NCI-H2029 treated with DMSO at 0.1 percent for 48 hours (cell line): ENCODE measurements around the gene SV2B.

ENCODE experiments used
- DNase-seq: peaks from one replicate; lab custom pipeline; 2025; lab: John Stamatoyannopoulos, UW

SV2B gene

GRCh38 chr15:91228890-91229289, 128.8 kb downstream of the SV2B start:
- DNase-seq = no peak

- no peak for DNase-seq
These were observed 131.6 kb downstream of the SV2B start for GRCh38 chr15:91231703-91232102.

DNA sequence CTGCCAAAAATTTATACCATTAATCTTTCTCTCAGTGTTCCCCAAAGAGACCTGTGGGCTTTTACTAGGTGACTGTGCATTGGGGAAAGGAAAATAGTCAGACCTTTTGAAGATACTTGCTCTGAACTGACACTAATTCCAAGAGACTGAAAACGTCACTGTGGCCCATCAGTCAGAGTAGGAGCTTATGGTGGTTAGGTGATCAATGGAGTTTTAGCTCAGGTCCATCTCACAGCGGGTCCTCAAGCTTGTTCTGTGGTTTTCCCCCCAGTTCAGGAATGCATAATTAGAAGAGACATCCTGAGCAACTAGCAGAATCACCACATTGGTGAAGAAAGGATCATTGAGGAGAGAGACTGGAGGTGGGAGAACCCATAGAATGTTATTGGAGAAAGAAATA, 134.7 kb downstream of the SV2B start:
- no peak for DNase-seq

GRCh38 chr15:91235376-91235775, 135.3 kb downstream of the SV2B start:
- DNase-seq = no peak

DNA sequence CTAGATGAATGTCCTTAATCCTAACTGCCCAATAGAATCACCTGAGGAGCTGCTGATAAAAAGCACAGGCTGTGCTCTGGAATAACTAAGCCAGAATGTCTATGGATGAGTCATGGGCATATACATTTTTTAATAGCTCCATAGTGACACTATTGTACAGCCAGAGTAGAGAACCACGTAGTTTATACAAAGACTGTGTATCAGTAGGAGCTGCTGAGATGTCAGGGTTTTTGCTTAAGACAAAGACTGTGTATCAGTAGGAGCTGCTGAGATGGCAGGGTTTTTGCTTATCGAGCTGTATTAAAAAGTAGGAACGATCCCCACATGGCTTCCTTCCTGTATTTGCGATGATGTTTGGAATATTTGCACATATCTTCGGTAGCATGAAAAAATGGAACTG, 137.4 kb downstream of the SV2B start:
- DNase-seq = no peak

DNA sequence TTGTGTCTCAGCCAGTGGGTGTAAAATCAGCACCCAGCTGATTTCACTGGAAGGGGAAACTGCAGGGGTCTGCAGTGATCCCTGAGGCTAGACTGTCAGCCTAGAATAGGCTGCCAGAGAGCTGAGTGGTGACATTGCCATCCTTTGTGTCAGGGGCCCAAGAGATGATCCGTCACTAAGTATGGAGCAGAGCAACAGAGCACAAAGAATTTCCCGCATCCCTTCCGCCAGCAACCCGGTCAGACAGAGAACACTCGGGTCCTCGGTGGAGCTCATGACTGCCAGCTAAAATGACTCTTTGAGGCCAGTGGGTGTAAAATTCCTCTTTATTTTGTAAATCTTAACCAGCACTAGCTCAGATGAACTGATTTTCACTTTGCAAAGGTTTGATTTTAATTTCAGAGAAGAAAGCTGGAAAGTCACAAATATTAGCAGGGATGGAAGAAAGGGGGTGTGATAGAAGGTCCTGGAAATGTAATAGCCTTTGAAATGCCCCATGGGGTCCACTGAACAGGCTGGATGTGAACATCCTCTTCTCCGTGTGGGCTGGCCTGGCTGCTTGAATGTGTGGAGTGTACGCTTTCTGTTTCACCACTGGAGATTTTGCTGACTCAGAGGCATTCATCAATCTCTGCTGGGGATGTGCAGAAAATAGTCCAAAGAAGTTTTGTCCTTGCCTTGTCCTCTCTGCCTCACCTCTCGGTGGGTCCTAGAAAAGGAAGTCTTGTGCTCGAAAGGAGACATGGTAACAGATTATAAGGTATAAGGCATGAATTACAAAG, 138.8 kb downstream of the SV2B start:
- DNase-seq = no peak

DNA sequence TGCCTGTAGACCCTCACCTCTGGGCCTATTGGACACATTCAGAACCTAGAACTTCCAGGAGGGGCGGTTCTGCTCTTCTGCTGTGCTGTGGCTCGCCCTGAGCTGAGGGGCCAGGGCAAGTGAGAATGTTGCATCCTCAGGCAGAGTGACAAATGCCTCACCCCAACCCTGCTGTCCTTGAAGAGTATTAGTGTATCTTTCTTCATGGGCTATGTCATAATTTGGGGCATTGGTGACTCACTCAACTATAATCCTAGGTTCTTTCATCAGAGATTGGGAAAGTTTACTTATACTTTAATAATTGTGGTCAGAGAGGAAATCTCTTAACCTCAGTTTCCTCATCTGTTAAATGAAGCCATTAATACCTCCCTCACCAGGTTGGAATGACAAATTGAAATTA, 143.8 kb downstream of the SV2B start:
- no peak for DNase-seq

DNA sequence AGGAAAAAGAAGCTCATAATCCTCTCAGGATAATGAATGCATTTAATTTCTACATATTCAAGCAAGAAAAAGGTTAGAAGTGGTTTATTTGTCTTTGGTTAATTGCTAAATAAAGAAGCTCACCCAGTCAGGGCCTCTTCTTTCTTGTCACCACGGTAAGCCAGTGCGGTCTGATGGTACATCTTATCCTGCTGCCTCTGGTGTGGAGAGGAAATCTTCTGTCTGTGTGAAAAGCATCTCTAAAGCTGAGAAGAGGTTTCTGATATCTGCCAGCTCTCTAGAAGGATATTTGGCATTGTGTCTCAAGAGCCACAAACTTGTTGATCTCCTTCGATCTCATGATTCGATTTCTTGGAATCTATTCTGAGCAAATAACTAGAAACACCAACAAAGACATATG, 144.9 kb downstream of the SV2B start:
- DNase-seq = no peak

- DNase-seq = no peak
These were observed 146.9 kb downstream of the SV2B start for GRCh38 chr15:91246998-91247397.

GRCh38 chr15:91249591-91249990, 149.5 kb downstream of the SV2B start:
- no peak for DNase-seq

GRCh38 chr15:91252322-91252721, 152.3 kb downstream of the SV2B start:
- no peak for DNase-seq

- no peak for DNase-seq
These were observed 152.7 kb downstream of the SV2B start for GRCh38 chr15:91252756-91253155.

DNA sequence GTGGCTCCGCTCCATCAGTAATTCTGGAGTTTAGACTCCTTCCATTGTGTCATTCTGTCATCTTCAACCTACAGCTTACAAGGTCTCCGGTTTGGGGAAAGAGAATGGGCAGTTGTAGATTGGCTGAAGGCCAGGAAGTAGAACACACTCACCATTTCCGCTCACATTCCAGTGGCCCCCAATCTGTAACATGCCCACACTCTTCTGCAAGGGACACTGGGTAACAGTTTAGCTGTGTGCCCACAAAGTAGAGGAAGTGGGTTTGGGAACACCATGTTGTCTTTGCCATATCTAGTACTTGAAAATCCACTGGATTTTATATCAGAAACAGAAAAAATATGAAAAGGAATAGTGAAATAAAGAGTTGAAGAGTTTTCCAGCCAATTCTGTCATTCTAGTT, 153.5 kb downstream of the SV2B start:
- DNase-seq = no peak

- no peak for DNase-seq
These were observed 154.7 kb downstream of the SV2B start for GRCh38 chr15:91254766-91255165.

- no peak for DNase-seq
These were observed 155.7 kb downstream of the SV2B start for GRCh38 chr15:91255670-91256192.

DNA sequence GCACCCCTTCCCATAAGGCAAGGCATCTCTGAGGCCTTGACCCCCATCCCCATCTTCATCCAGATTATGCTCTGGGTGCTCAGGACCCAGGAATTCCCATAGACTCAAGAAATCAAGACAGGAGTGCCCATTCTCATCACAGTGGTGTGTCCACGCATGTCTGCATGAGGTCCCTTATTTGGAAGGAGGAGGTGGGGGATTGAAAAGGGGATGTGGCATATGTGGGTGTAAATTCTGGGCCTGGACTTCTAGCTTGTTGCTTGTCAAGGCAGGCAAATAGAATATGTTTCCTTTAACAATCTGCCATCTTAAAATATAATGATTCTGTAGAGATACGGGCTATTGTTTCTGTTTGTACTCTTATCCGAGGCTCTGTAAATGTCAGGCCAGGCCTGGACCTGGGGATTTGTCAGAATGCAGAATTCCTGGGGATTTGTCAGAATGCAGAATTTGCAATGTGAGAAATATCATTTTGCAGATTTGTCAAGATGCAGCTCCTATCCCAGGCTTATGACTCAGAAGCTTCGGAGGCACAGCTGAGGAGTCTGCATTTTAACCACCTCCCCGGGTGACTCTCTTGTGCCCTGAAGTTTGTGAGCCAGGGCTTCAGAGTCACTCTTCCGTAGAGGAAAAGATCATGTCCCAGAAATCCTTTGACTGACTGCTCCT, 157.8 kb downstream of the SV2B start:
- DNase-seq = no peak

- DNase-seq = no peak
These were observed 158.3 kb downstream of the SV2B start for GRCh38 chr15:91258415-91258759.

DNA sequence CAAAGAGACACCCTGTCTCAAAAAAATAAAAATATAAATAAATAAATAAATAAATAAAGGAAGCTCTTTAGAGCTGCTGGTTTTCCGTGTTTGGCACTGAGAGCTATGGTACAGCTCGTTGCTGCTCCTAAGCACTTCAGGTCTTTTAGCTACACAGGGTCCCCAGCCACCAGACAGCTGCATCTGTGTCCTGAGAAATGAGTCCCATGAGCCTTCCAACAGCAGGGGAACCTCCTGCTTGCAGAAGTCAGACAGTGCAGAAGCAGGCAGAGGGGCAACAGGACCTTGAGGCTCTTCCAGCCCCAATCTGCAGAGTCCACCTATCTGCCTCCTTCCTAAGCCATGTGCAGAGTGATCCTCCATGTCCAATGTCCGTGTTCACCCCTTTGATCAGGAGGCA, 159.0 kb downstream of the SV2B start:
- DNase-seq = no peak

DNA sequence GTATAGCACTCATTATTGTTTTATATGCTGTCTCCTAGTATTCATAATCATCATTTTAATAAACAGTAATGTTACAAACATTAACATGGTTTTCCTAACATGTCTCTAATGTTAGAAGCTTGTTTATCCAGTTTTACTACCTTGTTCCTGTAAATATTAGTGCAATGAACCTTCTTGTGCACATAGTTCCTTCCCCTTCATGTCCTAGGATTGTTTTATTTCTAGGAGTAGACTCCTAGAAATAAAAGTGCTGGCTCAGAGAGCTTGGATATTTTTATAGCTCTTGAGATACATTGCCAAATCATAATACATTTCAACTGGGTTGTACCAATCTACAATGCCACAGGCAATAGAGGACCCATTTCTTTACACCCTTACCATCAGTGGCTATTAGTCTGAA, 161.3 kb downstream of the SV2B start:
- no peak for DNase-seq

DNA sequence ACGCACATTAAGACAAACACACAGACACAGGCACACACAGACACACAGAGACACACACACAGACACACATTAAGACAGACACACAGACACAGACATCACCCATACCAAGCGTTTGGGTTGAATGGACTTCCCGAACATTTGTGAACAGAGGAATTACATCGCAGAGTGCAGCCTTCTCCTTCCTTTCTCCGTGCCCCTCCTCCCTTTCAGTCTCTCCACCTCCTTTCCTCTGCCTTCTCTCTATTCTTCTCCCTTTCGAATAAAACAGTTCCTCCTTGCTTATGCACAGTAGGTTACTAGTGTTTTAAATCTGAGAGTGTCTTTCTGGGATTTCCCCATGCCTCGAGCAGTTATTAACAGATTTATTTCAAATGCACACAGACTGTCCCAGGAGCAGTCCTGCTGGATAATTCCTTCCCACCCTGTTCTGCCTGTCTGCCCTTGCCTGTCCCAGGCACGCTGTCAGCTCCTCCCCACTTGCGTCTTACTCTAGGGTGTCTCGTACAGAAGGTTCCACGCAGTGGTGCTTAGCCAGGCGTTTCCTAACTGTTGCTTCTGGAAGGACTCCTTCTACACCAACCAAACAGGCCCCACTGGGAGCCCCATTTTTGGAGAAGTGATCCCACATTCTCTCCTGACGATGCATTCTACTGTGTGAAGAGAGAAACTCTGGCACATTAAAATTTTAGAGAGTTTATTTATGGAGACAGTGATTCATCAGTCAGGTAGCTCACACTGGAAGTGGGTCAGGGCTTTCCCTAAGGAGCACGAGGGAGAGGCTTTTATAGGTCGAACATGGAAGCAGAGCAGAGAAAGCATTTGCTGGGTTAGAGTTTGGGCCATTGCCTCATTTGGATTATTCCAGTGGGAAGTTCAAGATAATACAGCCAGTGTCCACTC, 163.8 kb downstream of the SV2B start:
- DNase-seq = no peak

DNA sequence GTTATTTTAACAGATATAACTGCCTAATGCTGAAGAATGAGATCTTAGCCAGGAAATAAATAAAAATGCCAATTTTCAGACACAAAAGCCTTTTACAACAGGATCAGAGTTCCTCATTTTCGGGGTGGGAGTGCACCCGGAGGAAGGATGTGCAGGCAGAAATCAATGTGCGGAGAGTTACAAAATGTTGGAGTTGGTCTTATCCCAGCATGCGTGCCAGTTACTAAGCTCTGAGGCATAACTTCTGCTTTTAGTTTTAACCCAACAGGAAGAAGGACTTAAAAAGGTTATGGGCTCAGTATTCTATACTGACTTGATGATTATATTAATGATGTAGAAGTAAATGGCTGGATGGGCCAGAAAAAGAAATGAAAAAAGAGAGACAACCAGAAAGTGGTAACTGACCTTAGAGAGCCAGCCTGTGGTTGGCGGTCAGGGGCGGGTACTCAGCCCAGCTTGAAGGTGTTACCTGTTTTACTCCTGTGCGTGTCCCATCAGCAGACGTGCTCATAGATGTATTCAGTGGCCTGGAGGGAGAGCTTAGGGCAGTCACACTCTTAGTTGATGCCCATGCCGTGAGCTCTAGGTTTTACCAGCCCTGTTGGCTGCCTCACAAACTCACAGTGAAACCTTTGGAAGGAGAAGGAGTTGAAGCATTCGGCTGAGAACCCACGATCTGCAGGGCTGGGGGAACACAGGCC, 164.7 kb downstream of the SV2B start:
- DNase-seq = no peak

- DNase-seq = no peak
These were observed 165.4 kb downstream of the SV2B start for GRCh38 chr15:91265416-91265940.
